Upper lobe of right lung (tissue), 1 donor: ENCODE data around the gene EFNA5. TPM values are rescaled to one million over a fixed set of nuclear protein-coding genes. Genes with fewer than 3 reads are reported as not detected.

ENCODE experiments used
- ATAC-seq: fragments of 200-7000 bp; cut with Tn5 transposase; one replicate; pipeline ENCODE4 v1.9.1; 2020; ENCODE audit warnings: mild to moderate bottlenecking, moderate library complexity
- DNase-seq: peaks from one replicate; pipeline ENCODE4 v3.0.0-alpha.2; 2020
- H3K27ac ChIP-seq: fragments of 200-600 bp; one replicate; pipeline ENCODE4 v1.8.0; 2022
- H3K27me3 ChIP-seq: fragments of 200-600 bp; one replicate; pipeline ENCODE4 v1.8.0; 2022; ENCODE audit warnings: mild to moderate bottlenecking
- H3K36me3 ChIP-seq: fragments of 200-600 bp; one replicate; pipeline ENCODE4 v1.8.0; 2022
- H3K4me1 ChIP-seq: fragments of 200-600 bp; one replicate; pipeline ENCODE4 v1.8.0; 2022
- H3K4me3 ChIP-seq: fragments of 200-600 bp; one replicate; pipeline ENCODE4 v1.8.0; 2022; ENCODE audit warnings: mild to moderate bottlenecking
- H3K9me3 ChIP-seq: fragments of 200-600 bp; one replicate; pipeline ENCODE4 v1.8.0; 2022
- CTCF ChIP-seq: fragments of 200-600 bp; IDR thresholded peaks from one replicate; pipeline ENCODE4 v1.8.0; 2022; ENCODE audit warnings: antibody characterized with exemption
- intact Hi-C: fragments of 100-400 bp; cut with DNase I; formaldehyde crosslinking; loops from one replicate; pipeline ENCODE4 v1.11.0; 2022
- total RNA-seq: library from RNA; stranded (reverse); fragmentation: NEBNext Ultra II Directional; extraction: Animal tissue kit (Norgen Biotek cat#: 25700); gene quantifications from one replicate; pipeline ENCODE4 v1.2.1, GENCODE V29; 2021
- donor health status: DM: no; HTN: yes; CAD: no; lungs with severe emphysema.

Gene EFNA5
- total RNA-seq, 1 donor from 2014 or later: 12.0 TPM

DNA sequence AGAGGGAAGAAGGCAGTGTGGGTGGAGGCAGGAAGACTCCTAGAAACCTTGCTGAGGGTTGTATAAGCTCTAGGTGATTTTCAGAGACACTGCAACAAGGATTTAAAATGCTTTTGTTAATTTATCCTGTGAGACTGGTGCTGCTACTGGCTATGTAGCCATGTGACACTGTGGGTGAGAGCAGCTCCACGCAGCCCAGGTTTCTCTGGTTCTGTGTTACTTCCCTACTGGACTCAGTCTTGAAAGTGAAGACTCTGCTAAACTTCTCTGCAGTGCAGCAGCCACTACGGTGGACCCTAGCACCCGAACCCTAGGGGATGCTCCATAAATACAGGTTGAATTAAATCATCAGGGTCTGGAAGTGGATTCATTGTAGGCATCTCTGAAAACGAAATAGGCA is 25.8 kb upstream of the EFNA5 start:
- Histone ChIP-seq H3K27ac (no peak overlapping the region), H3K36me3 (no peaks in the 10 kb centered on the region), H3K4me1 (no peaks in the 10 kb centered on the region), H3K4me3 (no peak overlapping the region), H3K27me3 (no peaks in the 10 kb centered on the region), H3K9me3 (no peaks in the 10 kb centered on the region)
- TF ChIP-seq CTCF: no peak
- no peak for DNase-seq
- ATAC-seq: no peak
- intact Hi-C loops: no loop called here

DNA sequence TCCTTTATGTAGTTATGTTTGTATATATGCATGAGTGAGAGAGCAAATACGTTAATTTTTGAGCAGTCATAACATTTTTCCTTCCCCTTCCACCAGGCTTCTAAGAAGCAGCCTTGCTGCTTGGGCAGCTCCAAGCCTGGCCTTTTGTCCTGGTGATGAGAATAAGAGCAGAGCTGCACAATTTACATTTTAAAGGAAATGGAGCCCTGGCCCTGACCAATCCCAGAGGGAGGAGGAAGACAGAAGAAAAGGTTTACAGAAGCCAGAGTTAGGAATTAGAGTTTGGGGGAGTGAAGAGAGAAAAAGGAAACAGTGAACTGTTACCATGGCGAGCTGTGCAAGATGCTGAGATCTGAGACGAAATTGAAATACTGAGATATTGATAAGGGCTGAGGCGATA is 25.3 kb upstream of the EFNA5 start:
- intact Hi-C loops: no loop called here
- TF ChIP-seq CTCF: no peak
- no peaks in the 10 kb centered on the region for H3K4me1 ChIP-seq
- DNase-seq (no peak), ATAC-seq (no peak)
- H3K9me3 ChIP-seq: no peaks in the 10 kb centered on the region
- H3K36me3 ChIP-seq: no peaks in the 10 kb centered on the region
- no peak overlapping the region for H3K27ac ChIP-seq
- no peaks in the 10 kb centered on the region for H3K27me3 ChIP-seq
- no peak overlapping the region for H3K4me3 ChIP-seq

DNA sequence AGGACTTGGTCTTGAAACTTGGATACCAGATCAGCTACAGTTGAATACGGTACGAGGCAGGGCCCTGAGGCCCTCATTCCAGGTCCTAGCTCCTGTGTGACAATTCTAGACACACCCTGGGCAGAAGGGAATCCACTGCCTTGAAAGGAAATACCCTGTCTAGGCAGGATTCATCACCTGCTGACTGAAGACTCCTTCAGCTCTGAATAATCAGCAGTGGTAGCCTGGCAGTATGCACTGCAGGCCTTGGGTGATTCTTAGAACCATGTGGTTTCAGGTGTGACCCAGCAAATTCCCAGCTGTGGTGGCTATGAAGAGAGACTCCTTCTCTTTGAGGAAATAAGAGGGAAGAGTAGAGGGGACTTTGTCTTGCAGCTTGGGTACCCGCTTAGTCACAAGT is 17.2 kb upstream of the EFNA5 start:
- intact Hi-C loops: no loop called here
- DNase-seq (no peak), ATAC-seq (no peak)
- H3K9me3 ChIP-seq: no peaks in the 10 kb centered on the region
- H3K27ac ChIP-seq: no peak overlapping the region
- no peaks in the 10 kb centered on the region for H3K27me3 ChIP-seq
- no peaks in the 10 kb centered on the region for H3K4me1 ChIP-seq
- TF ChIP-seq CTCF: no peak
- H3K36me3 ChIP-seq: no peaks in the 10 kb centered on the region
- no peak overlapping the region for H3K4me3 ChIP-seq

DNA sequence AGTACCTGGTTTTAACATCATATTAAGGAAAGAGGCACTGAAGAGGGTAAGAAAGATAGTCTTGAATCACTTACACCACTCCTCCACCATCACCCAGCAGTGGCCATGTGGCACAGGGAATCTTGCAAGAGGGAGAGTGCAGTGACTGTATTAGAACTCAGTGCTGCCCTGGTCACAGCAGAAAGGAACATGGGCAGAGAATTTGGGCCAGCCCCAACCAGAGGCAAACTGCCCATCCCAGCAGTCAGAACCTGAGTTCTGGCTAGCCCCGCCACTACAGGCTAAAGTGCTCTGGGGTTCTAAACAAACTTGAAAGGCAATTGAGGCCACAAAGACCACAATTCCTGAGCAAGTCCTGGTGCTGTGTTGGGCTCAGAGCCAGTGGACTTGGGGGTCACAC is 16.7 kb upstream of the EFNA5 start:
- no peak for TF ChIP-seq CTCF
- intact Hi-C loops: no loop called here
- H3K27ac ChIP-seq: no peak overlapping the region
- ATAC-seq (no peak), DNase-seq (no peak)
- H3K27me3 ChIP-seq: no peaks in the 10 kb centered on the region
- no peaks in the 10 kb centered on the region for H3K9me3 ChIP-seq
- H3K4me1 ChIP-seq: no peaks in the 10 kb centered on the region
- H3K4me3 ChIP-seq: no peak overlapping the region
- no peaks in the 10 kb centered on the region for H3K36me3 ChIP-seq

DNA sequence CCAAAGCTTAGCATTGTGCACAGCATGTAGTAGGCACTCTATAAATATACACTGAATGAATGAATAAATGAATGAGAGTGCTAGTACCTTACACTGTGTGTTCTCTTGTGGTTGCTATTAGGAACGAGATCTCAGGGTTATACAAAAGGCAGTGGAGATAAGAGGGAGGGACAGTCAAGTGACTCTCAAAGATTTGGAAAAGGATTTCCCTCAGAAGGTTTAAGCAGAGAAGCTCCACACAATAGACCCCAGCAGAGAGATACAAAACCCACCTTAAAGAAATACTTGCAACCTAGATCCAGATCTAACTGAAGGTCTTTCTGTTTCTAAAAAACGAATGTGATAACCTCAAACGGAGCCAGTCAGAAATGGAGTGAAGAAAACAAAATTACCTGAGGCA is 11.8 kb upstream of the EFNA5 start:
- Histone ChIP-seq H3K9me3 (no peaks in the 10 kb centered on the region), H3K4me1 (no peaks in the 10 kb centered on the region), H3K27me3 (no peaks in the 10 kb centered on the region), H3K4me3 (no peak overlapping the region), H3K36me3 (no peaks in the 10 kb centered on the region), H3K27ac (no peak overlapping the region)
- DNase-seq (no peak), ATAC-seq (no peak)
- intact Hi-C loops: no loop called here
- no peak for TF ChIP-seq CTCF

GRCh38 chr5:107680799-107681198 is 10.1 kb upstream of the EFNA5 start:
- Histone ChIP-seq H3K27me3 (peaks cover 3% of the 10 kb centered on the region), H3K27ac (no peak overlapping the region), H3K9me3 (no peaks in the 10 kb centered on the region), H3K4me1 (no peaks in the 10 kb centered on the region), H3K36me3 (no peaks in the 10 kb centered on the region), H3K4me3 (no peak overlapping the region)
- ATAC-seq: no peak
- no peak for TF ChIP-seq CTCF
- no peak for DNase-seq
- intact Hi-C loops: no loop called here
